GM13977 (cell line): ENCODE results near the gene SLC25A30.
A peak's percentile ranks its signal among the peaks of the same experiment; 100 is the strongest.
"Not testable (repeated sequence)": the region's sequence is repeated elsewhere in the genome, so short reads cannot be mapped to it uniquely, and the experiment has no call there.

Experiments
- DNase-seq: peaks from one replicate; pipeline ENCODE4 v3.0.0; 2012; ENCODE audit warnings: low spot score
- in situ Hi-C: fragments of 300-500 bp; cut with MboI; formaldehyde crosslinking; loops from one replicate; pipeline ENCODE4 v1.12.0; 2022; ENCODE audit warnings: low sequenced_read_pairs, low pct_unique_long_range_greater_than_20kb, mixed read lengths, inconsistent platforms; ENCODE audit not compliant: unreplicated experiment
- TF ChIP-seq, protein P1 (sequence below): IDR thresholded peaks from 2 replicates; pipeline ENCODE4 v1.5.1; 2012; ENCODE audit warnings: mild to moderate bottlenecking, control low read depth; ENCODE audit not compliant: insufficient read depth; ENCODE audit errors: extremely low read depth, missing control alignments

Gene SLC25A30

DNA sequence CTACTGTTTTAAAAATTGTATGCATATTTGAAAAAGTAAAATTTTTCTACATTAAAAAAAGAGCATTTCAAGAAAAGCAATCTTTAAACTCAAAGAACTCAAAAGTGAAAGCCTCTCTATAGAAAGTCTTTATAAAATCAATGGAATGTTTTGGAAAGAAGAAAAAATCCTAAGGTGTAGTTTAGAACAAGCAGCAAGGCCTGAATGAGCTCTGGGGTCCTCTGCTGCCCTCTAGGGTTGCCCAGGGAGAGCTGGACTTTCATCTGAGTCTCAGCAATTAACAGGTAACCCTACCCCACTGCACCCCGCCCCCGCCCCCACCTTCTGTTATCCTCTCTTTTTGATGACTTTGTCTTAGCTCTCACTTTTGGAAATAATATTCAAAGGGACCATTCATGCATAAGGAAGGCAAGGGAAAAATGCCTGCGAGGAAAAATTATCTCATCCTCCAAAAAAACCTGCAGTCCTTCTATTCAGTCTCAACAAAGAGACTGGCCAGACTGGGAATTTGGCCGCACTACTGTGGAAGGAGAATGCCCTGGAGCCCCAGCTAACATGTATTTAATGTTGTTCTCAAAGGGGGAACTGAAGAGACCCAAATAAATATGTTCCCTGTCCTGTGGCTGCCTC lies 24.1 kb downstream of the SLC25A30 start:
- TF ChIP-seq, protein P1, sequence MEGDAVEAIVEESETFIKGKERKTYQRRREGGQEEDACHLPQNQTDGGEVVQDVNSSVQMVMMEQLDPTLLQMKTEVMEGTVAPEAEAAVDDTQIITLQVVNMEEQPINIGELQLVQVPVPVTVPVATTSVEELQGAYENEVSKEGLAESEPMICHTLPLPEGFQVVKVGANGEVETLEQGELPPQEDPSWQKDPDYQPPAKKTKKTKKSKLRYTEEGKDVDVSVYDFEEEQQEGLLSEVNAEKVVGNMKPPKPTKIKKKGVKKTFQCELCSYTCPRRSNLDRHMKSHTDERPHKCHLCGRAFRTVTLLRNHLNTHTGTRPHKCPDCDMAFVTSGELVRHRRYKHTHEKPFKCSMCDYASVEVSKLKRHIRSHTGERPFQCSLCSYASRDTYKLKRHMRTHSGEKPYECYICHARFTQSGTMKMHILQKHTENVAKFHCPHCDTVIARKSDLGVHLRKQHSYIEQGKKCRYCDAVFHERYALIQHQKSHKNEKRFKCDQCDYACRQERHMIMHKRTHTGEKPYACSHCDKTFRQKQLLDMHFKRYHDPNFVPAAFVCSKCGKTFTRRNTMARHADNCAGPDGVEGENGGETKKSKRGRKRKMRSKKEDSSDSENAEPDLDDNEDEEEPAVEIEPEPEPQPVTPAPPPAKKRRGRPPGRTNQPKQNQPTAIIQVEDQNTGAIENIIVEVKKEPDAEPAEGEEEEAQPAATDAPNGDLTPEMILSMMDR = peak; percentile 68
- peak; percentile 68 for DNase-seq
- in situ Hi-C loops = no loop called here

DNA sequence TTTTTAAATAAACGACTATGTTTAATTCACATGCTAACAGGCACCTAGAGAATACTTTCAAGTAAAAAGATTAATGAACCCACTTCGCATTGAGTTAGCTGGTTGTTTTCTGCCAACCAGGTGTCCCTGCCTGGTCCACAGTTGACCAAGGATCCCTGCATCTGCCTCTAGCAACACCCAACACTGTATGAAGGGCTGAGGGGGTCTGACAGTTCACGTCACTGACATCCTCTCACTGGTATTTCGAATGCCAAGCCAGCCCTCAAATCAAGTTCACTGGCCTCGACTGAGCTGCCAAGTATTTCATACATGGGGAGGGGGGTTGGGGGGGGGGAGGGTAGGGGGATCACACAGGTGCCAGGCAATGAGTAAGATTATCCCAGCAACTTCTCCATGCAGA lies 25.4 kb downstream of the SLC25A30 start:
- in situ Hi-C loops = no loop called here
- DNase-seq = no peak
- TF ChIP-seq, protein P1 = no peak

DNA sequence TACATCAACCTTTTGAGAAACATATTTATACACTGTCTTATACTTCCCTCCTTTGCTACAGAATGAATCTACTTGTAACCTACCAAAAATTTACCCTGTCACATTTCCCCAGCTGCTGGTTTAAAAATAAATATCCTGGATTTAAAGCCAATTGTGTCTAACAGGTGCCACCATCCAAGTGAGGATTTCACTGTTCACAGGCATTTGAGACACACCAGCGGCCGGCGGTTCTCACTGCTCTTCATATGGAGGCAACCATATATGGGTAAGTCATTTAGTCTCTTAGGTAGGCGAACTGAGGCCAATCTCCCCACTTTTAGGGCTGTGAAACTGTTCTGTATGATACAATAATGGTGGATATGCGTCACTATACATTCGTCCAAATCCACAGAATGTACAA lies 26.2 kb downstream of the SLC25A30 start:
- in situ Hi-C loops = no loop called here
- TF ChIP-seq, protein P1 = no peak
- no peak for DNase-seq

DNA sequence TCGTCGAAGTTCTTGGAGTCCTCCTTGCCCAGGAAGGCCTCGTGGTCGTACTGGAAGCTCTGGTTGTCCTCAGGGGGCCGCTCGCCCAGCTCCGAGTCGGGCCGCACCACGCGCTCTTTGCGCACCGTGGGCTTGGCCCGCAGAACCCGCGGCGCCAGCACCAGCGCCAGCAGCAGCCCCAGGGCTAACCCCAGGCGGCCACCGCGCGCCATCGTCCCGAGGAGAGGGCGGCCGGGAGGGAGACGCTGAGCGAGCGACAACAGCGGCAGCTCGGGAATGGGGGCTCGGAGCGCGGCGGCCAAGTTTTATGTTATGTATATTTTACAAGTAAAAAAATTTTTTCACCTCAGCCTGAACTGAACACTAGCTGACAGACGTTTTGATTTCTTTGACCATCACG lies 27.0 kb downstream of the SLC25A30 start:
- DNase-seq, in situ Hi-C loops: not testable (repeated sequence)

DNA sequence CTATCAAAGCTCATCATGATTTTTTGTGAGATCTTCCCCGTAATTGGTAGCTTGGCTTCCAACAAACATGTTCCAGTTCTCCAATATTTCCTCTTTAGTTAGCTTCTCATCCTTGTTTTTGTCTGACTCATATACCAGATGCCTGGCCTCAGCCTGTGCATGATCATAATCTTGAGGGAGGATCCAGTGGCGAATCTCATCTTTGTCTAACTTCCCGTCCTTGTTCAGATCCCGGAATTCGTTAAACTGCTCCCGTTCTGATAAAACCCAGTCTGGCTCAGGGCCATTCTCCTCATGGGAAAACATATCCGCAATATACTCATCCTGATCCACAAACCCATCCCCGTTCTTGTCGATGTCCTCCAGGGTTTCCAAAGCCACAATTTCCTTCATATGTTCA lies 27.8 kb downstream of the SLC25A30 start:
- DNase-seq, in situ Hi-C loops: not testable (repeated sequence)

DNA sequence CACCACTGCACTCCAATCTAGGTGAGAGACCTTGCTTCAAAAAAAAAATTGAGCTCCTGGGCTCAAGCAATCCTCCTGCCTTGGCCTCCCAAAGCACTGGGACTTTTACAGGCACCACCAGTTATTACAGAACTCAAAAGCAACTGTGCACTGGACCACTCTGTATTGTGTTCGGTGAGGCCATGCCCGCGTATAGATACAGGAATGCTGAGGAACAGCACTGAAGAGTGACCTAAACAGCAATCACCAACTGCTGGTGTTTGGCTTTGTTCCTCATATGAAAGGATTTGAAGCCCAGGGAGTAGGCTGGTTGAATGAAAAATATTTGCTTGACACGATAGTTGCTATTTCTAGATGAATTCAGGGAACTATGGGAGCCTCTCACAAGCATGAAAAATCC lies 29.5 kb downstream of the SLC25A30 start:
- TF ChIP-seq, protein P1 = no peak
- DNase-seq = no peak
- in situ Hi-C loops = no loop called here

DNA sequence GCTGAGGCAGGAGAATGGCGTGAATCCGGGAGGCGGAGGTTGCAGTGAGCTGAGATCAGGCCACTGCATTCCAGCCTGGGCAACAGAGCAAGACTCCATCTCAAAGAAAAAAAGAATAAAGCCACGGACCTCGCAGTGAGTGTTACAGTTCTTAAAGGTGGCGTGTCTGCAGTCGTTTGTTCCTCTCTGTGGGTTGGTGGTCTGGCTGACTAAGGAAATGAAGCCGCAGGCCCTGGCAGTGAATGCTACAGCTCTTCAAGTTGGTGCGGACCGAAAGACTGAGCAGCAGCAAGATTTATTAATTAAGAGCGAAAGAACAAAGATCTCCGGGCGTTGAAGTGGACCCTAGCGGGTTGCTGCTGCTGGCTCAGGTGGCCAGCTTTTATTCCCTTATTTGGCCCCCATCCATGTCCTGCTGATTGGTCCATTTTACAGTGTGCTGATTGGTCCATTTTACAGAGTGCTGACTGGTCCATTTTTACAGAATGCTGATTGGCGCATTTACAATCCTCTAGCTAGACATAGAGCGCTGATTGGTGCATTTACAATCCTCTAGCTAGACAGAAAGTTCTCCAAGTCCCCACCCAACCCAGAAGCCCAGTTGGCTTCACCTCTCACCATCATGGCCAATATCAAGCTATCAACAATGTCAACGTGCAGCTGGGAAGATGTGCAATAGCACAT lies 31.1 kb downstream of the SLC25A30 start:
- DNase-seq, in situ Hi-C loops: not testable (repeated sequence)

DNA sequence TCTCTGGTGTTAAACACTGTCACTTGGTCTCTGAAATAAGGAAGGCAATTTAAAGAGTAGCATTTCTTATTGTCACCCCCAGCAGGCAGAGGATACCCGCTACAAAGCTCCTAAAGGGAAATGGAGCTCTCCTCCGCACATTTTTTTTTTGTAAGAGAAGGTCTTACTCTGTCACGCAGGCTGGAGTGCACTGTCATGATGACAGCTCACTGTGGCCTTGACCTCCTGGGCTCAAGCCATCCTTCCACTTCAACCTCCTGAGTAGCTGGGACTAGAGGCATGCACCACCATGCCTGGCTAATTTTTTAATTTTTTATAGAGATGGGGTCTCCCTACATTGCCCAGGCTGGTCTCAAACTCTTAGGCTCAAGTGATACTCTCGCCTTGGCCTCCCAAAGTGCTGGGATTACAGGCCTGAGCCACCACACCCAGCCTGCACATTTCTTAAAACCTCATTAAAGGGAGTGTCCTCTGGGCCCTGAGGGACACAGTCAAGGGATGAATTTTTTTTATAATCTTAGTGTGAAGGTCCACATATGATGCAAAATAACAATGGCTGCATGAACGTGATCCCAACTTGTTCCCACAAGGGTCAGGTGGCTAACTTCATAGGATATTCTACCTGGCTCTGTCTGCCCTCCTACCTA lies 32.1 kb downstream of the SLC25A30 start:
- in situ Hi-C loops = no loop called here
- no peak for DNase-seq
- TF ChIP-seq, protein P1 = no peak
